H1 (cell line): ENCODE results near the gene GARS1. TPM values are rescaled to one million over a fixed set of nuclear protein-coding genes. Genes with fewer than 3 reads are reported as not detected.

ENCODE experiments used
- BACH1 ChIP-seq: IDR thresholded peaks from 2 replicates; pipeline ENCODE4 v1.6.1; 2012; ENCODE audit warnings: low read length, improper control_type of control experiment
- BCL11A ChIP-seq, 2 experiments: IDR thresholded peaks; one replicate each; pipeline ENCODE4 v1.6.1; 2011; ENCODE audit warnings: low read depth in 2 of 2, low read length in 2 of 2, mild to moderate bottlenecking in 2 of 2
- CBX5 ChIP-seq: fragments of 300-800, 300-1000 bp; sonication (generic); IDR thresholded peaks from 2 replicates; pipeline ENCODE4 v1.7.1; 2016; ENCODE audit warnings: antibody characterized with exemption, low read length, low read depth
- CBX8 ChIP-seq: fragments of 300-800, 300-1000 bp; sonication (generic); IDR thresholded peaks from 2 replicates; pipeline ENCODE4 v1.7.1; 2016; ENCODE audit warnings: low read depth, low read length, borderline replicate concordance
- CHD2 ChIP-seq: IDR thresholded peaks from 2 replicates; pipeline ENCODE4 v1.6.1; 2012; ENCODE audit warnings: low read length, improper control_type of control experiment
- CREB1 ChIP-seq: IDR thresholded peaks from 2 replicates; pipeline ENCODE4 v1.6.1; 2012; ENCODE audit warnings: inconsistent platforms
- GABPA ChIP-seq: IDR thresholded peaks from 2 replicates; pipeline ENCODE4 v1.6.1; 2011; ENCODE audit warnings: mild to moderate bottlenecking, low read length, moderate library complexity, borderline replicate concordance; ENCODE audit not compliant: insufficient read depth
- GTF2F1 ChIP-seq: IDR thresholded peaks from 2 replicates; pipeline ENCODE4 v1.6.1; 2012; ENCODE audit warnings: low read depth, low read length, improper control_type of control experiment, borderline replicate concordance
- HDAC6 ChIP-seq: IDR thresholded peaks from one replicate; pipeline ENCODE4 v1.7.1; 2012; ENCODE audit warnings: low read depth, mild to moderate bottlenecking, inconsistent platforms, low read length, moderate library complexity
- JUND ChIP-seq: IDR thresholded peaks from 2 replicates; pipeline ENCODE4 v1.6.1; 2011; ENCODE audit warnings: mild to moderate bottlenecking, improper control_type of control experiment, low read length
- NANOG ChIP-seq: IDR thresholded peaks from 2 replicates; pipeline ENCODE4 v1.6.1; 2011; ENCODE audit warnings: low read length, low read depth, mild to moderate bottlenecking, inconsistent platforms; ENCODE audit not compliant: insufficient read depth, poor library complexity, severe bottlenecking
- NRF1 ChIP-seq: IDR thresholded peaks from 2 replicates; pipeline ENCODE4 v1.6.1; 2011; ENCODE audit warnings: mild to moderate bottlenecking, low read depth, low read length, improper control_type of control experiment
- PHF8 ChIP-seq: fragments of 200-600 bp; sonication (generic); conservative IDR thresholded peaks from 2 replicates; pipeline ENCODE4 v1.7.1; 2012; ENCODE audit warnings: low read depth, mild to moderate bottlenecking, inconsistent platforms, low read length, moderate library complexity
- POLR2A ChIP-seq, 2 experiments: IDR thresholded peaks; 1 replicate in 1 of 2; 2 replicates in 1 of 2; pipeline ENCODE4 v1.6.1; 2011; ENCODE audit warnings: low read depth in 2 of 2, low read length in 2 of 2, mild to moderate bottlenecking in 2 of 2; ENCODE audit errors: control extremely low read depth in 1 of 2
- RBBP5 ChIP-seq: IDR thresholded peaks from 2 replicates; pipeline ENCODE4 v1.7.1; 2012; ENCODE audit warnings: low read depth, mild to moderate bottlenecking, inconsistent platforms, low read length, moderate library complexity, borderline replicate concordance
- RXRA ChIP-seq: IDR thresholded peaks from 2 replicates; pipeline ENCODE4 v1.6.1; 2011; ENCODE audit warnings: low read depth, mild to moderate bottlenecking, low read length, moderate library complexity; ENCODE audit not compliant: insufficient read depth
- SIRT6 ChIP-seq: IDR thresholded peaks from one replicate; pipeline ENCODE4 v1.7.1; 2012; ENCODE audit warnings: low read length, inconsistent platforms
- SP1 ChIP-seq: IDR thresholded peaks from 2 replicates; pipeline ENCODE4 v1.6.1; 2011; ENCODE audit warnings: low read depth, low read length
- TAF1 ChIP-seq: IDR thresholded peaks from 2 replicates; pipeline ENCODE4 v1.6.1; 2011; ENCODE audit warnings: mild to moderate bottlenecking, low read depth, low read length
- TBP ChIP-seq: IDR thresholded peaks from 2 replicates; pipeline ENCODE4 v1.6.1; 2011; ENCODE audit warnings: low read depth, low read length, improper control_type of control experiment
- TCF12 ChIP-seq: IDR thresholded peaks from 2 replicates; pipeline ENCODE4 v1.6.1; 2011; ENCODE audit warnings: low read depth, mild to moderate bottlenecking, low read length
- YY1 ChIP-seq: IDR thresholded peaks from 2 replicates; pipeline ENCODE4 v1.6.1; 2011; ENCODE audit warnings: low read depth, mild to moderate bottlenecking, low read length
- ZNF274 ChIP-seq: IDR thresholded peaks from 2 replicates; pipeline ENCODE4 v1.7.0; 2012; ENCODE audit warnings: low read length, borderline replicate concordance; ENCODE audit errors: extremely low read depth
- polyA plus RNA-seq, 7 experiments: library from polyadenylated mRNA; depleted of rRNA in 3 of 7; stranded (reverse) in 5 of 7; unstranded in 2 of 7; fragments of >200 nt in 5 of 7; fragments of 200-250 nt in 2 of 7; gene quantifications; 1 replicate in 5 of 7; 2 replicates in 1 of 7; 4 replicates in 1 of 7; pipeline versions ENCODE4 v1.2.1 to v1.2.3, GENCODE V29; 2011 to 2013; ENCODE audit warnings: missing spikeins in 2 of 7, mixed read lengths in 2 of 7
- total RNA-seq: library from RNA; stranded (reverse); fragmentation: NEBNext Ultra II Directional; extraction: Animal tissue kit (Norgen Biotek cat#: 25700); gene quantifications from 2 replicates; pipeline ENCODE4 v1.2.1, GENCODE V29; 2021
- TF ChIP-seq, protein P1 (sequence below): IDR thresholded peaks from 2 replicates; pipeline ENCODE4 v1.6.1; 2012; ENCODE audit warnings: inconsistent platforms
- TF ChIP-seq, protein P2 (sequence below), 3 experiments: IDR thresholded peaks; 1 replicate in 2 of 3; 2 replicates in 1 of 3; pipeline versions ENCODE4 v1.5.1 to v1.6.1; 2011; ENCODE audit warnings: low read length in 3 of 3, mild to moderate bottlenecking in 3 of 3, inconsistent platforms in 2 of 3, low read depth in 1 of 3, moderate library complexity in 1 of 3; ENCODE audit not compliant: insufficient read depth in 1 of 3; ENCODE audit errors: control extremely low read depth in 1 of 3

Gene GARS1
- total and polyA plus RNA-seq, 2 of the 8 experiments (the other 6 are each of a cell fraction or from before 2014, with no cell fraction given) = 270 to 476 TPM

DNA sequence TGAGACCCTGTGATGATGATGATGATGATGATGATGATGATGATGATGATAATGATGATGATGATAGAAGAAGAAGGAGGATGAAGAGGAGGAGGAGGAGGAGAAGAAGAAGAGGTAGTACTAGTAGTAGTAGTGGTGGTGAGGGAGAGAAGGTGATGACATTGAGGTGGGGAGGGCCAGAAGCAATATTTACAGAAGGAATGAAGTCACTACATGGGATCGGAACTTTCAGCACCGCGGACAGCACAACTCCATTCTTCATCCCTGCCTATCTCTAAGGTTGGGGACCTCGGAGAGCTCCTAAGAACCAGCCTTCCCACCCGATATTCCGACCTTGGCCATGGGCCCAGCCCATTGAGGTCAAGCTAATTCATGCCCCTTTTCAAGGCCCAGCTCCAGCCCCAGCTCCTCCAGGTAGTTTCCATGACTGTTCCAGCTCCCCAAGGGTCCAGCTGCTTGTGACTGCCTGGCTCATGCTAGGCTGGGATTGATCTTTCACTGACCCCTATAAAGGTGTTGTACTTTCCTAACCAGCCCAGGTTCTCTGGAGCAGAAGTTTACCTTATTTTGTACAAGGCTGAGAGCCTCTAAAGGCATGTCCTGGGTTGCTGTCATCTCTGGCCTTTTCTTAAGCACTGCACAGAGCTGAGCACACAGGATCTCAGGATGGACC is 77.3 kb downstream of the GARS1 start (continued):
- TF ChIP-seq GABPA (no peak; the same call in 1 of the 2 replicates), BCL11A (IDR thresholded peaks at IDR 0.05; ENCODE audit: low read depth in 2 of 2, low read length in 2 of 2) (no peak), RXRA (no peak), SP1 (no peak), ZNF274 (no peak), YY1 (peak; percentile 81), PHF8 (no peak), CHD2 (no peak), NANOG (no peak), SIRT6 (no peak), GTF2F1 (no peak), HDAC6 (no peak), TBP (no peak), TCF12 (no peak), CBX8 (no peak), POLR2A (IDR thresholded peaks at IDR 0.05; ENCODE audit: control extremely low read depth in 1 of 2, low read depth in 2 of 2, low read length in 2 of 2) (no peak), BACH1 (no peak), CREB1 (no peak), JUND (no peak), TAF1 (no peak), RBBP5 (no peak), NRF1 (no peak), CBX5 (no peak)
- TF ChIP-seq, protein P1, sequence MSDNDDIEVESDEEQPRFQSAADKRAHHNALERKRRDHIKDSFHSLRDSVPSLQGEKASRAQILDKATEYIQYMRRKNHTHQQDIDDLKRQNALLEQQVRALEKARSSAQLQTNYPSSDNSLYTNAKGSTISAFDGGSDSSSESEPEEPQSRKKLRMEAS = peak; percentile 74
- TF ChIP-seq, protein P2, sequence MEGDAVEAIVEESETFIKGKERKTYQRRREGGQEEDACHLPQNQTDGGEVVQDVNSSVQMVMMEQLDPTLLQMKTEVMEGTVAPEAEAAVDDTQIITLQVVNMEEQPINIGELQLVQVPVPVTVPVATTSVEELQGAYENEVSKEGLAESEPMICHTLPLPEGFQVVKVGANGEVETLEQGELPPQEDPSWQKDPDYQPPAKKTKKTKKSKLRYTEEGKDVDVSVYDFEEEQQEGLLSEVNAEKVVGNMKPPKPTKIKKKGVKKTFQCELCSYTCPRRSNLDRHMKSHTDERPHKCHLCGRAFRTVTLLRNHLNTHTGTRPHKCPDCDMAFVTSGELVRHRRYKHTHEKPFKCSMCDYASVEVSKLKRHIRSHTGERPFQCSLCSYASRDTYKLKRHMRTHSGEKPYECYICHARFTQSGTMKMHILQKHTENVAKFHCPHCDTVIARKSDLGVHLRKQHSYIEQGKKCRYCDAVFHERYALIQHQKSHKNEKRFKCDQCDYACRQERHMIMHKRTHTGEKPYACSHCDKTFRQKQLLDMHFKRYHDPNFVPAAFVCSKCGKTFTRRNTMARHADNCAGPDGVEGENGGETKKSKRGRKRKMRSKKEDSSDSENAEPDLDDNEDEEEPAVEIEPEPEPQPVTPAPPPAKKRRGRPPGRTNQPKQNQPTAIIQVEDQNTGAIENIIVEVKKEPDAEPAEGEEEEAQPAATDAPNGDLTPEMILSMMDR (IDR thresholded peaks at IDR 0.05; ENCODE audit: control extremely low read depth in 1 of 3, insufficient read depth in 1 of 3, low read depth in 1 of 3, low read length in 3 of 3) = no peak
